Suprapubic skin (tissue), 4 donors: Measurements from ENCODE around the gene ME3.

ENCODE experiments used
- CTCF ChIP-seq, 2 donors: fragments of 200-600 bp in 1 of 2; fragments of 450-650 bp in 1 of 2; sonication (generic) in 1 of 2; IDR thresholded peaks; one replicate each; pipeline ENCODE4 v1.5.1; 2016 to 2019; ENCODE audit warnings: antibody characterized with exemption in 2 of 2, mild to moderate bottlenecking in 1 of 2, moderate library complexity in 1 of 2
- EP300 ChIP-seq: sonication (generic); formaldehyde crosslinking; IDR thresholded peaks from one replicate; pipeline ENCODE4 v1.6.1; 2017; ENCODE audit warnings: antibody characterized with exemption
- POLR2A ChIP-seq, 2 donors: fragments of 450-650 bp; IDR thresholded peaks; one replicate each; pipeline ENCODE4 v1.6.1; 2017; ENCODE audit warnings: antibody characterized with exemption in 2 of 2, mild to moderate bottlenecking in 2 of 2, moderate library complexity in 2 of 2
- POLR2AphosphoS5 ChIP-seq, 3 donors: sonication (generic); formaldehyde crosslinking; IDR thresholded peaks; one replicate each; pipeline ENCODE4 v1.6.1; 2017; ENCODE audit warnings: antibody characterized with exemption in 3 of 3

- TF ChIP-seq CTCF (IDR thresholded peaks at IDR 0.05) (no peak), EP300 (no peak), POLR2A (IDR thresholded peaks at IDR 0.05) (no peak), POLR2AphosphoS5 (IDR thresholded peaks at IDR 0.05) (no peak)
Measured at GRCh38 chr11:86722006-86722405, 49.6 kb upstream of the ME3 start.
